NAMALWA (cell line): ENCODE data around the gene CAMK1D.
"Not testable (repeated sequence)": the region's sequence is repeated elsewhere in the genome, so short reads cannot be mapped to it uniquely, and the experiment has no call there.

Source experiments
- DNase-seq: peaks from one replicate; pipeline ENCODE4 v3.0.0-alpha.2; 2015; ENCODE audit warnings: low spot score

The CAMK1D gene

DNA sequence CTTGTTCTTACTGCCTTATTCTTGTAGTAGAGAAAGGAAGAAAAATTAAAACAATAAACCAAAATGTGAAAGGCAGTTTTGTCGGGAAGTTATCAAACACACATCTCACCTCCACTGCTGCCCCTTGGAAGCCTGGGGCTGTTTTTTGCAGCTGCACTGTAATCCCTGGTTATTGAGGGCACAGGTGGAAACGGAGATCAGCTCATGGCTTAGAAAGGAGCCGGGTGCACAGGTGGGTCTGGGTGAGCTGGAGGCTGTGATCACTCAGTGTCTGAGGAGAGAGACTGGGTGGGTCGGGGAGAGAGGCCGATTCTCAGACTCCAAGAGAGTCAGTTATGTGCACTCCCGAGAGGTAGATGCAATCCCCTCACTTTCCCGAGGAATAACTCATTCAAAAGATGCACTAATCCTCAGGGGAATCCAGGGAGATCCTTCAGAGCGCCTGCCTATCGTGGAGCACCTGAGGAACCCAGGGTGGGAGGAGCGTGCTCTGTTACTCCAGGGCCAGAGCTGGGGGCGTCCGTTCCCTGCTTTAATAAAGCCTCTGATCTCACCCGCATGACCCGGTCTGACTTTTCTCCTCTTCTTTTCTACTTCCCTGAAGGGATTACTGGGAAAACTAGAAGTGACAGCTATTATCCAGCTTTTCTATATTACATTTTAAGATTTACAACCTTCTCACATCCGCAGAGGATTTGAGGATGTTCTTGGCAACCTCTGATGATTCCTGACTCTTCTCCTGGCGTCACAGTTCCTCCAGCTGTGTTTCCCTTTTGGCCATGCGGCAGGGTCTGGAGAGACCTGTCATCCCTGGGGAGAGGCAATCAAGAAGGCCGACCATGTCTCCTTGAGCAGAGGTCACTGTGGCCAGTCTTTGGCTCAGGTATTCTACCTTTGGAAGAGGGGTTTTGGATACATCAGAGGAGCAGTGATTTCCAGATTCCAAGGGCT lies 82.1 kb downstream of the CAMK1D start:
- no peak for DNase-seq

DNA sequence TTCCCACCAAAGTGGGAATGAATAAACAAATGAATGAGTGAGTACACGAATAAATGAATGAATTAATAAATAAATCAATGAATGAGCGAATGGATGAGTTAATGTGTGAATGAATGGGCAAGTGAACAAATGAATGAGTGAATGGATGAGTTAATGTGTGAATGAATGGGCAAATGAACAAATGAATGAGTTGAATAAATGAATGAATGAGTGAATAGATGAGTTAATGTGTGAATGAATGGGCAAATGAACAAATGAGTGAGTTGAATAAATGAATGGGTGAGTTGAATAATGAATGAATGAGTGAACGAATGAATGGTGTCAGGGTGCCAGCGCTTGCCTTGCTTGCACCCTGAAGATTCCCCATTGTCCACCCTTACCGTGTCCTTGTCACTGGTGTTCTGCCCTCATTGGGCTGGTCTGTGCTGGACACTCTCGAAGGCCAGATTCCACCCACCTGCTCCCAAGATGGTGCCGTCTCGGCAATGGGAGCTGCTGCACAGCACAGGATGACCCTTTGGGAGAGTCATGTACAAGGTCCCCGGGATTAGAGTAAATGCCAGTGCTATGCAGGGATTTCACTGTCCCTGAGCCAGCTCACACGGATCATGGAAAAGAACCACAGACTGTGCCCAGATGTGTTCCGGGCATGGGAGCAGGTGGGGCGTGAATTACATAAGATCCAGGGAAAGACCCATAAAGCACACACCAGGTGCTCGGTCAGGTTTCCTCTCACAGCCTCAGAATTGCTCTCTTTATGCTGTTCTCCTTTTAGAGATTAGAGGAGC lies 83.2 kb downstream of the CAMK1D start:
- no peak for DNase-seq

DNA sequence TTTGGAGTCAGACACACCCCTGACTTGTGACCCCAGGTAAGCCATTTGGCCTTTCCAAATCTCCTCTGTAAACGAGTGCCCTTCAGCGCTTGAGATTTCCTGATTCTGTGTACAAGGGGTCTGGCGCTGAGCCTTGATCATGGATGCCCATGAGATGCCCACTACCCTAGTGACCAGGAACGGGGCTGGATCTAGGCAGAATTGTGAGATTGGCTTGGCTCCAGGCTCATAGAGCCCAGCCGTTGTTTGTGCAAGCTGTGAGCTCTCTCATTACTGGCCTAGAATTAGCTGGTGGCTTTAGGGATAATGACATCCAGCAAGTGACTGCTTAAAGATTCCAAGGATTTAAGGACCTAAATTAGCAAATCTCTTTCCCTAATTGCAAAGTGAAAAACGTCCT lies 84.9 kb downstream of the CAMK1D start:
- DNase-seq: no peak

DNA sequence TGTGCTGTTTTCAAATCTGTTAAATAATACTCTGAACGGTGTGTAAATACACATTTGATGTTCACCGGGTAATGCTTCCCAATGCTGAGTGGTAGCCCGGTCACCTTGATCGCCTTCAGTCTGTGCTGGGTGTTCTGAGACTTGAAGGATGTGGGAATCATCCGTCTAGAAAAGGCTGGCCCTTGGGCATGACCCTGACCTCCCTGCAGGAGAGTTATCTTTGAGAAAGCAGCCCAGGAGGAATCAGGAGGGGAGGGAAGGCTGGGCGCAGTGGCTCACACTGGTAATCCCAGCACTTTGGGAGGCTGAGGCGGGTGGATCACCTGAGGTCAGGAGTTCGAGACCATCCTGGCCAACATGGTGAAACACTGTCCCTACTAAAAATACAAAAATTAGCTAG lies 85.3 kb downstream of the CAMK1D start:
- DNase-seq: not testable (repeated sequence)

DNA sequence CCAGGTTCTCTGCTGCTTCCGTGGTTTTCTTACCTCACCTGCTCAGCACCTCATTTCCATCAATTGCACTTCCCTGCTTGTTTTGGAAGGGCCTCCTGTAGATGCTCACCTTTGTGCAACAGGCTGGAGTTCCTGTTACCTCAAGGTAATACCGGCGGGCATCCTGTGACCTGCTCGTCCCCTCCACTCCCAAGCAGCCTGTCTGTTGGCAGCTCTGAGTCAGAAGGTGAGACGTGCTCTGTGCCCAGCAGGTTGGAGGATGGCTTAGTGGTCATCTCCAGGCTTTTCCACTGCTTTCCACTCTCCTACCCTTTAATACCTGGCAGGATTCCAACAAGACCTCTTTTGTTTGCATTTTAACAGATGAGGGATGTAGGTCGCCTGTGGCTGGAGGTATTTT lies 86.0 kb downstream of the CAMK1D start:
- no peak for DNase-seq

DNA sequence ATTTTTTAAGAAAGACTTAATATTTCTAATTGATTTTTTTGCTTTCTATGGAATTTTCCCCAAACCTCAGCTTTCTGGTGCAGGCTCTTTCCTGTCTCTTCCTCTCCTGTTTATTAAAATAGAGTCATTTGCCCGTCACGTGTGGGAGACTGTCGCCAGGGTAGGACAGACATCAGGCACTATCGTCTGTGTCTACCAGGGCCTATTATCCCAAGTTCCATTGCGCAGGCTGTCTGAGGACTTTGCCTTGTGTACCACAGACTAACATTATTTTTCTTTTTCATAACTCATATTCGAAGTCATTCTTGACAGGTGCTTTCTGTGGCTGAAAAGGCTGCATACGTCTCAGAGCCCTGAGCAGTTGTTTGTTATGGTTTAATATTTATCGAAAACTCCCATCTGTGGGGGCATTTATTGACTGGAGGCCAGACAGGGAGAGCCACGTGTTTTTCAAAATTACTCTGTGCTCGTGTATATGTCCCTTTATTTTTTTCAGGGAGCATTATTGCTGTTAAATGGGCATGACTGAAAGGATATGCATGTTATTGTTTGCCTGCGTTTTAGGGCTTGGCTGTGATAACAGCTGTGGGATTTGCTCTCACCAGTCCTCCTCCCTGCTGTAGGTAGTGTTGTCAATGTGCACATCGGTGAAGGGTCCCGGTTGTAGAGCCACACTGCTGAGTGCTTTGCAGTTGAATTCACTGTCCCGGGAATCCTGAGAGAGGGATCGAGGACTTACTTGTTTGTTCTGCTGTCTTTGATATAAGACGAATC lies 89.8 kb downstream of the CAMK1D start:
- DNase-seq: no peak

DNA sequence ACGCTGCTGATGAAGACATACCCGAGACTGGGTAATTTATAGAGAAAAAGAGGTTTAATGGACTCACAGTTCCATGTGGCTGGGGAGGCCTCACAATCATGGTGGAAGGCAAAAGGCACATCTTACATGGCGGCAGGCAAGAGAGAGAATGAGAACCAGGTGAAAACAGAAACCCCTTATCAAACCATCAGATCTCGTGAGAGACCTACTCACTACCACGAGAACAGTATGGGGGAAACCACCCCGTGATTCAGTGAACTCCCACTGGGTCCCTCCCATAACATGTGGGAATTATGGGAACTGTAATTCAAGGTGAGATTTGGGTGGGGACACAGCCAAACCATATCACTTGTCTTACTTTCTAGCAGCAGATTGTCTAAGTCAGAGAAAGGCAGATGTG lies 90.4 kb downstream of the CAMK1D start:
- not testable (repeated sequence) for DNase-seq

DNA sequence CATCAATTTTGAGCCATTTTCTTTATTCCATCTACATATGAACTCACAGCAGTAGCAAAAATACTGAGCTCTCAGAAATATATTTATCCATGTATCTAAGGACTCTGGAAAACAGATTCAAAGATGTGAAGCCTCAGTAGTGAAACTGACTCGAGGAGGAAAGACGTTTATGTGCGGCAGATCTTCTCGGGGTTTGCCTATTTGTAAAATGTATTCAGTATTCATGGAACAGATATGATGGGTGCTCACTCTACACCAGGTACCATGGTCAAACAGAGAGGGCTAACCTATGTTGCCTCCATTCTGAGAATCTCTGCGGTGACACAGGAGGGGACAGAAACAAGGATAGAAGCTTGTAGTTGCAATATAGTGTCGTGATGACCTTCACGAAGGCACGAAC lies 93.7 kb downstream of the CAMK1D start:
- DNase-seq: no peak

DNA sequence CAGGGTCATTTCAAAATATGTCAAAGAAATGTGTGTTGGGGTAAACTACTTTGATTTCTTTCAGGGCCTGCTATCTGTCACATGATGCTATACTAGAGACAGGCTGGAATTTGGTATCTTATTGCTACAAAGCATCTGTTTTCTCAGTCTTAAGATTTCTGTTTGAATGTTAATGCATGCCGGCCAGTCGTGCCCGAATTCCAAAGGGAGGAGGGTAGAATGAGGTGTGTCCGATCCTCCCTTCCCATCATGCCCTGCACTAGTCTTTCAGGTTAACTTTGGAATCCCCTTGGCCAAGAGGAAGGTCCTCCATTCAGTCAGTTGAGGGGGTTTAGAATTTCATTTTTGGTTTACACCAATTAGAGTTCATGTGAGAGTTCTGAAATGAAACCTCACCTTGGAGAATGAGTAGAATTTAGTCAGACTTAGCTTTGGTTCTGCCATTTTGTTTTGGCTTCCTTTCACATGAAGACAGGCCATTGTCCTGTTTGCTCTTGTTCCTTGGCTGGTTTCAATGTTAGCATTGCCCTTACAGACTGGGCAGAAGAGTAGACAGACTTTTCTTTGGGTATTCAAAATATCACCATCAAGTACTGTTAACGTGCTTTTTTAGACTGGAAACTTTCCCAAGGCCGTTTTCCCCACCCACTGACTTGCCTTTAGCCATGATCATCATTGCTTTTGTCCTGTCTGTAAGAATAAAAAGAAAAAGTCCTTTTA lies 95.8 kb downstream of the CAMK1D start:
- no peak for DNase-seq

DNA sequence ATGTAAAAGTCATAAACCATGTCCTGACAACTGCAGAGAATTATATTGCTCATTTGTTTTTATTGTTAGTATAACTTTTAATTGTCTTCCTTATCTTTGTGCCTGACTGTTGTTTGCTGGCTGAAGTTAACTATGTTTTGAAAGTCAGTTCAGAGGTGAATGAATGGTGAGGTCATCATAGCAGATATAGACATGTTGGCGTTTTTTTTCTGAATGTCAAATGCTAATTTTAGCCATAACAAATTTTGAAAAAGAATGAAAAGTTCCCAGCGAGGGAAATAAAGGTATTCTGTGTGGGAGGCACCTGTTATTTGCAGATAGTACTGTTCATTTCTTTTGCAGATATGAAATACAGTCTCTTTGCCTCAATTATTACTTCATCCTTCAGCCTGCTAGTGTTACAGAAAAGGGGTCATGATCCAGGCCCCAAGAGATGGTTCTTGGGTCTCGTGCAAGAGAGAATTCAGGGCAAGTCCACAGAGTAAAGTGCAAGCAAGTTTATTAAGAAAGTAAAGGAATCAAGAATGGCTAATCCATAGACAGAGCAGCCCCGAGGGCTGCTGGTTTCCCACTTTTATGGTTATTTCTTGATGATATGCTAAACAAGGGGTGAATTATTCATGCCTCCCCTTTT lies 96.5 kb downstream of the CAMK1D start:
- DNase-seq: no peak

DNA sequence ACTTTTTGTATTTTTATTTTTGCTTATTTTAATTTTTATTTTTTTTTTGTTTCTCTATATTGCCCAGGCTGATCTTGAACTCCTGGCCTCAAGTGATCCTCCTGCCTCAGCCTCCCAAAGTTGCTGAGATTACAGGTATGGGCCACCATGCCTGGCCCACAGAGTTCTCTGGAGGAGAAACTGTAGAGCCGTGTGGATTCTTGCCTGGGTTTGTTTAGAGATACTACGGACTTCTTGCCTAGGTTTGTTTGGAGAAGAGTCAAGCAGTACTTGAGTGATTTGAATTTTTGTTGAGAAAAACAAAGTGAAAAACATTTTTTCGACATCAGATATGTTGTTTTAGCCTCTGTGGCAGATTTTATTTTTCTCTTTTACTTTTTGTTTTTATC lies 99.0 kb downstream of the CAMK1D start:
- DNase-seq: no peak

DNA sequence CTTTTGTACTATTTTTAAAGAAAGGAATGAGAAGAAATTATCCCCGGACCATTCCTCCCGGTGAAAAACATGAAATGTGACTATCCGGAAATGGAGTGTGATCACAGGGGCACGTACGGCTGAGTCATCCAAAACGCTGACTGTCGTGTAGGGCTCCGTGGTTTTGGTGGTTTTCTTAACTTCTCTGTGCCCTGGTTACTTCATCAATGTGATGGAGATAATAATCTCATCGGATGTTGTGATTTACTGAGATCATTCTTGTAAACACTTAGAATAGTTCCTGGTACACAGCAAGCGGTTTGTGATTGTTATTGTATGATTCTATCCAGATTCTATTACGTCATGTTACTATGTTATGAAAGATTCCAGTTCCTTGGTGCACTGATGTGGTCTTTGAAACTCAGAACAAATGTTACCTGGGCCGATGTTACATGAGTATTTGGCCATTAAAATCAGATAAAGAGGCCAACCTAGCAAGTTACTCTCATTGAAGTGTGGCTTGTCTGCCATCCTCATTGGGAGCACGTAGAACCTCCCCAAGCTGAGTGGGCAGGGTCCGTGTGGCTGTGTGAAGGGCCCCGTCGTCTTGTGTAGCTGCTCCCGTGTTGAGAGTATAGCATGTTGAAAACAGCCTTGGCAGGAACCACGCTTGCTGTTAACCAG lies 99.5 kb downstream of the CAMK1D start:
- DNase-seq: peak; percentile 46

DNA sequence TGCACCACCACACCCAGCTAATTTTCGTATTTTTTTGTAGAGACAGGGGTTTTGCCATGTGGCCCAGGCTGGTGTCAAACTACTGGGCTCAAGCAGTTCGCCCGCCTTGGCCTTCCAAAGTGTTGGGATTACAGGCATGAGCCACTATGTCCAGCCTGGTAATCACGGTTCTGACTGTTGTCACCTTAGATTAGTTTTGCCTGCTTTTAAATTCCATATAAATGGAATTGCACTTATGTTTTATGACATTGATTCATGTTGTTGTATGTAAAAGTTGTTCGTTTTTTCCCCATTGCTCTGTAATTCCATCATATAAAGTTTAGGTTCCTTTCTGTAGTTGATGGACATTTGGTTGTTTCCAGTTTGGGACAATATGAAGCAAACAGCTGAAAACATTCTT lies 106.0 kb downstream of the CAMK1D start:
- DNase-seq: no peak

DNA sequence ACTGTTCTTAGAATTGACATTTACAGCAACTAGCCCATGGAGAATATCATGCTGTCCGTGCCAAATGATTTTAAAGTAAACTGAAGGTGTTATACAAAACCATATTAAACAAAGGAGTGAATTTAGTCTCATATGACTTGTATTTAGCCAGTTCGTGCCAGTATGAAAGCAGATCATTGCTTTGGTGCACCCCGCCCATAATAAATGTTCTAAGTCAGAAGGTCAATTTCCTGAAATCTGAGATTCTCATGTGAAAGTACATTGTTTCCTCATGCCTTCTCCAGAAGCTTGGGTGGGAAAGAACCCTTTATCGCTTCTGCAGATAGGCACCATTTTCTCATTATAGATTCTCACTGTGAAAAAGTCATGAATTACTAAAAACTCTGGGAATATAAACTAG lies 106.4 kb downstream of the CAMK1D start:
- no peak for DNase-seq

DNA sequence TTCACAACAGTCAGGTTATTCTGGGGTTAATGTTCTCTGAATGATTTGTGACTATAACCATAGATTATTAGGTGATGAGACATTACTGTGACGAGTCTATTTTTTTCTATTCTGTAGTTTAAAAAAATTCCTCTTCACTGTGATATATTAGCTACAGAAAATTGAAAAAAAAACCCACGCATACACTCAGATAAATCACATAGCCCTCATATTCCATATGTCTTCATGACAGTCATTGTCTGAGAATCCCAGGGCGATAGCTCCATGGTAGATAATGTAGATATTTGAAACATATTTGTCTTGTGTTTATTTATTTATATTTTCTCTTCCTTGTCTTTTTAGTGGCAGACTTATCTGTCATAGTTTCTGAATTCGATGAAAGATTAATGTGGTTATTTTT lies 110.0 kb downstream of the CAMK1D start:
- DNase-seq: no peak

DNA sequence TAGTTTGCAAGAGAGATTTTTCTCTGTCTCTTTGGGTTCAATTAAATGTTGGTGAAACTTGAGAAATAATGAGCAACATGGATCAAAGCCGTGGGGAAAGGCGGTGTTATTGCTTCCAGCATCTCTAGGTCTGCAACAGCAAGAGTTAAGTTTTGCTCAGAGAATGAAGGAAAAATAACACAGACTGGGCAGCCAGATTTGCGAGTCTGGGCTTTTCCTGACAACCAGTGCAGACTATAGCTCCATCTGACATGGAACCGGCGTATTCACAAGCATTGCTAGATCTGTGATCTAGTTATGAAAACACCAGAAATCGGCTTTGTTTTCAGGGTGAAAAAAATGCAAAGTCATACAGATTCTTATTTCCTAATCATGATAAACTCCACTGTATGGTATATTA lies 110.4 kb downstream of the CAMK1D start:
- DNase-seq: no peak

DNA sequence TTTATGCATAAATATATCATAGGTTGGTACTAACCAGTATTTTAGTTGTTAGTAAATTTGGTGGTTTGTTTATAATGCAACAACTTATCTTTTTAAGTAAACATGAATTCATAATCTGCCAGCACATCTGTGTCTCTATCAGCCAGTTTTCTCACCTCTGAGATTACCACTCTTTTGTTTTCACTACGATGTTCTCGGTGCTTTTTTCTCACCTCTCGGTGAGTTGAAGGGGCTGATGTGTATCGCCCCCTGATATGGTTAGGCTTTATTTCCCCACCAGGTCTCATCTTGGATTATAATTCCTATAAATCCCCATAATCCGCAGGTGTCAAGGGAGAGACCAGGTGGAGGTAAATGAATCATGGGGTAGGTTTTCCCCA lies 114.1 kb downstream of the CAMK1D start:
- DNase-seq: no peak

DNA sequence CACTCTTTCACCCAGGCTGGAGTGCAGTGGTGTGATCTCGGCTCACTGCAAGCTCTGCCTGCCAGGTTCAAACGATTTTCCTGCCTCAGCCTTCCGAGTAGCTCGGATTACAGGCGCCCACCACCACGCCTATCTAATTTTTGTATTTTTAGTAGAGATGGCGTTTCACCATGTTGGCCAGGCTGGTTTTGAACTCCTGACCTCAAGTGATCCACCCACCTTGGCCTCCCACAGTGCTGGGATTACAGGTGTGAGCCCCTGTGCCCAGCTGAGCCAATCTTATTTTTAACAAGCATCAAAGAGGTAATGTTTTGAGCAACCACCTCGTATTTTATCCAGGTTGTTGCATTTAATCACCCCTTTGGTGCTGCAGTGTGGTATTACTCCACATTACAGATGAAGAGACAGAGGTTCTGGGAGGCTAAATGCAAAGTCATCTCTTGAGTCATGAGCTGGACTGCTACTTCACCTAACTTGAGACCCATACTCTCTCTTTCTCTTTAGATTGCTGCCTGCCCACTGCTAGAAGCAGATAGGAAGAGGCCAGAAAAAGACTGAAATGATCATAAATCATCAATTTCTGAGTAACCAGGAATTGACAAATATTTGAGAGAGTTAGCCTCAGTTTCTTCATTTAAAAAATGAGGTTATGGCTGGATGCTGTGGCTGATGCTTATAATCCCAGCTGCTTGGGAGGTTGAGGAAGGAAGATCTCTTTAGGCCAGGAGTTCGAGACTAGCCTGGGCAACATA lies 116.2 kb downstream of the CAMK1D start:
- no peak for DNase-seq

DNA sequence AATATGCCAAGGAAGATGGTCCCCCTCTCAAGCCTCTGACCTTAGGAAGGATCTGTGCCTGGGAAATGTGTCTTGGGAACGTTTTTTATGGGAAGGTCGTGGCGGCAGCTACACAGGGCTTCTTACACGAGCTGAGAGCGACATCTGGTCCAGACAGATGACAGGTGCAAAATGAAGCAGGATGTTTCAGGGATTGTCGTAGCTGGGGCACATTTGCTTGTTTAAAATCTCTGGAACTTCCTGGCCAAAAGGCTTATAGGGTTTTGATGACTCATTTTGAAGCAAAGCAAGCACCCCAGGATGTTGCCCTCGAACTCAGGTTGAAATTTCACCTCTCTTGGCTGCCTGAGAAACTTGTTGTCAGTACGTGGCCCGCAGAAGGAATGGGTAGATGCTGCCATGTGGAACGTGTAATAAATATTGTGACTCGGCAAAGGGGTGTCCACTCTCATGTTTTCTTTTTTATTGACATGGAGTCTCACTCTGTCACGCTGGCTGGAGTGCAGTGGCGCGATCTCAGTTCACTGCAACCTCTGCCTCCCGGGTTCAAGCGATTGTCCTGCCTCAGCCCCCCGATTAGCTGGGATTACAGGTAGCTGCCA lies 117.5 kb downstream of the CAMK1D start:
- no peak for DNase-seq

DNA sequence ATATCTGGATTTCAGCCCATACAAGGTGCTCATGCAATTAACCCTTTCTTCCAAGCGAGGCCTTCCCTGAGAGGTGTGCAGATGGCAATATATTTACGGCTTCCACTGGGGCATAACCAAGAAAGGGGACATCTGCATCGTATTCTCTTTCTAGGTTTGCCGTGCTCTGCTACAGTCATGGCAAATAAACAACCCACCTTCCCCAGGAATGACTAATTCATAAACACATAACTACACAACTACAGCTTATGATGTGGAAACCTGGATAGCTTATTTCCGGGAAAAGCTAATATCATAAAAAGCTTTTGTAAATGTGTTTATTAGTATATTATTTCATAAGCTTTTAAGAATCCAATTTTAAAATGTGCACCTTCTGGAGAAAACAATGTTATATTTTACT lies 120.0 kb downstream of the CAMK1D start:
- no peak for DNase-seq
